ENCODE data around the gene REEP5. TPM values are rescaled to one million over a fixed set of nuclear protein-coding genes. Genes with fewer than 3 reads are reported as not detected.

Gene REEP5
- total RNA-seq (132 TPM), polyA plus RNA-seq (ENCODE audit: insufficient read depth, low read depth, low replicate concordance) (157 TPM)
- long read RNA-seq, donor 1, transcript REEP5-202 (5 exons, 3,326 nt): major isoform, 48 of 61 reads
- long read RNA-seq, donor 1, partial matches to known transcripts: 12 of 61 reads
- long read RNA-seq, donor 1, other reads (novel, unspliced or antisense): 0 of 61 reads
- long read RNA-seq, donor 2, transcript REEP5-202 (5 exons, 3,326 nt): major isoform, 44 of 50 reads
- long read RNA-seq, donor 2, partial matches to known transcripts: 6 of 50 reads
- long read RNA-seq, donor 2, other reads (novel, unspliced or antisense): 0 of 50 reads
- long read RNA-seq, donor 3, transcript REEP5-202 (5 exons, 3,326 nt): major isoform, 76 of 78 reads
- long read RNA-seq, donor 3, partial matches to known transcripts: 0 of 78 reads
- long read RNA-seq, donor 3, other reads (novel, unspliced or antisense): 0 of 78 reads
- long read RNA-seq, donor 4, transcript REEP5-202 (5 exons, 3,326 nt): major isoform, 46 of 46 reads
- long read RNA-seq, donor 4, partial matches to known transcripts: 0 of 46 reads
- long read RNA-seq, donor 4, other reads (novel, unspliced or antisense): 0 of 46 reads
- long read RNA-seq, donor 5, transcript REEP5-202 (5 exons, 3,326 nt): major isoform, 7 of 7 reads
- long read RNA-seq, donor 5, partial matches to known transcripts: 0 of 7 reads
- long read RNA-seq, donor 5, other reads (novel, unspliced or antisense): 0 of 7 reads
- long read RNA-seq, donor 6, transcript REEP5-202 (5 exons, 3,326 nt): major isoform, 102 of 110 reads
- long read RNA-seq, donor 6, partial matches to known transcripts: 7 of 110 reads
- long read RNA-seq, donor 6, other reads (novel, unspliced or antisense): 0 of 110 reads
- long read RNA-seq, donor 7, transcript REEP5-202 (5 exons, 3,326 nt): major isoform, 222 of 241 reads
- long read RNA-seq, donor 7, partial matches to known transcripts: 3 of 241 reads
- long read RNA-seq, donor 7, other reads (novel, unspliced or antisense): 16 of 241 reads
- long read RNA-seq, donor 8, transcript REEP5-202 (5 exons, 3,326 nt): major isoform, 46 of 47 reads
- long read RNA-seq, donor 8, partial matches to known transcripts: 0 of 47 reads
- long read RNA-seq, donor 8, other reads (novel, unspliced or antisense): 0 of 47 reads
- long read RNA-seq, donor 9, transcript REEP5-202 (5 exons, 3,326 nt): major isoform, 36 of 37 reads
- long read RNA-seq, donor 9, partial matches to known transcripts: 0 of 37 reads
- long read RNA-seq, donor 9, other reads (novel, unspliced or antisense): 0 of 37 reads
- long read RNA-seq, donor 10, transcript REEP5-202 (5 exons, 3,326 nt): major isoform, 45 of 53 reads
- long read RNA-seq, donor 10, partial matches to known transcripts: 7 of 53 reads
- long read RNA-seq, donor 10, other reads (novel, unspliced or antisense): 0 of 53 reads

GRCh38 chr5:112921833-112922817, at the start of gene REEP5:
REEP5 (minus strand) TSS chr5:112922227; CDS start chr5:112922190, 37 bp downstream.
- FAIRE-seq (no peak), DNase-seq (peak; percentile 88 to 96 (median 92))
- intact Hi-C loops (cut with DNase I): no loop called here
- Histone ChIP-seq H3K9ac (ENCODE audit: low read length in 3 of 3) (peak within 1 kb of the TSS; percentile 81 to 93 (median 91)), H3K4me1 (ENCODE audit: control insufficient read depth in 2 of 3, insufficient read depth in 2 of 3, low read depth in 1 of 3, low read length in 3 of 3) (peaks cover 0 to 23% (median 12%) of the 10 kb centered on the region in 3 donors), H3K4me3 (ENCODE audit: low read length in 3 of 3) (peak within 1 kb of the TSS; percentile 82 to 92 (median 90)), H3K9me3 (ENCODE audit: control insufficient read depth in 2 of 3, insufficient read depth in 1 of 3, low read length in 3 of 3) (no peaks in the 10 kb centered on the region), H3K36me3 (ENCODE audit: control insufficient read depth in 2 of 3, insufficient read depth in 3 of 3, low read length in 3 of 3) (peaks cover 0 to 6% (median 0%) of the 10 kb centered on the region in 3 donors), H3K27ac (ENCODE audit: low read depth in 2 of 2, low read length in 2 of 2) (peak within 1 kb of the TSS; percentile 95 to 97), H3K27me3 (ENCODE audit: control insufficient read depth, insufficient read depth, low read length) (no peaks in the 10 kb centered on the region)
- TF ChIP-seq CTCF (IDR thresholded peaks at IDR 0.05; ENCODE audit: borderline replicate concordance, extremely low read depth, insufficient read depth): peak; percentile 82

- no peaks in the 10 kb centered on the region for H3K27me3 ChIP-seq (ENCODE audit: control insufficient read depth, insufficient read depth, low read length)
- no peak overlapping the region for H3K9ac ChIP-seq (ENCODE audit: low read length in 3 of 3)
- DNase-seq: no peak
- intact Hi-C loops (cut with DNase I): no loop called here
- no peak overlapping the region for H3K27ac ChIP-seq (ENCODE audit: low read depth in 2 of 2, low read length in 2 of 2)
- no peak for FAIRE-seq
- TF ChIP-seq CTCF (IDR thresholded peaks at IDR 0.05; ENCODE audit: borderline replicate concordance, extremely low read depth, insufficient read depth): no peak
- H3K9me3 ChIP-seq (ENCODE audit: control insufficient read depth in 2 of 3, insufficient read depth in 1 of 3, low read length in 3 of 3): no peaks in the 10 kb centered on the region
- H3K36me3 ChIP-seq (ENCODE audit: control insufficient read depth in 2 of 3, insufficient read depth in 3 of 3, low read length in 3 of 3): no peaks in the 10 kb centered on the region
- no peak overlapping the region for H3K4me3 ChIP-seq (ENCODE audit: low read length in 3 of 3)
- H3K4me1 ChIP-seq (ENCODE audit: control insufficient read depth in 2 of 3, insufficient read depth in 2 of 3, low read depth in 1 of 3, low read length in 3 of 3): peaks cover 3 to 4% (median 4%) of the 10 kb centered on the region in 3 donors
Measured at GRCh38 chr5:112971276-112971675, 49.2 kb upstream of the REEP5 start.
